GM13976 (cell line): ENCODE results near the gene LRMDA.
"Not testable (repeated sequence)": the region's sequence is repeated elsewhere in the genome, so short reads cannot be mapped to it uniquely, and the experiment has no call there.

Experiments used
- DNase-seq: peaks from one replicate; pipeline ENCODE4 v3.0.0; 2012; ENCODE audit warnings: low spot score
- CTCF ChIP-seq: IDR thresholded peaks from 2 replicates; pipeline ENCODE4 v1.5.1; 2012; ENCODE audit warnings: borderline replicate concordance, mild to moderate bottlenecking; ENCODE audit not compliant: insufficient read depth; ENCODE audit errors: extremely low read depth, missing control alignments, control extremely low read depth
- in situ Hi-C: fragments of 300-500 bp; cut with MboI; formaldehyde crosslinking; loops from one replicate; pipeline ENCODE4 v1.12.0; 2022; ENCODE audit warnings: low sequenced_read_pairs, mixed read lengths, inconsistent platforms; ENCODE audit not compliant: unreplicated experiment

LRMDA gene

GRCh38 chr10:76133597-76134255 lies 702.3 kb downstream of the LRMDA start:
- TF ChIP-seq CTCF: no peak
- DNase-seq: no peak
- in situ Hi-C loops: no loop called here

- in situ Hi-C loops: no loop called here
These were observed 705.5 kb downstream of the LRMDA start for GRCh38 chr10:76136961-76137360.

GRCh38 chr10:76138286-76138685 lies 706.9 kb downstream of the LRMDA start:
- TF ChIP-seq CTCF: no peak
- in situ Hi-C loops: no loop called here
- DNase-seq: no peak

More at GRCh38 chr10:76136961-76137360, 705.5 kb downstream of the LRMDA start:
- TF ChIP-seq CTCF: no peak
- DNase-seq: no peak

GRCh38 chr10:76138906-76139305 lies 707.5 kb downstream of the LRMDA start:
- TF ChIP-seq CTCF: no peak
- no peak for DNase-seq
- in situ Hi-C loops: no loop called here

GRCh38 chr10:76139431-76139830 lies 708.0 kb downstream of the LRMDA start:
- in situ Hi-C loops: no loop called here
- no peak for DNase-seq
- TF ChIP-seq CTCF: no peak

GRCh38 chr10:76141376-76141775 lies 710.0 kb downstream of the LRMDA start:
- in situ Hi-C loops: no loop called here
- DNase-seq: no peak
- TF ChIP-seq CTCF: no peak

GRCh38 chr10:76148217-76148616 lies 716.8 kb downstream of the LRMDA start:
- DNase-seq, in situ Hi-C loops: not testable (repeated sequence)
